Left lung (tissue), 10 donors: Measurements from ENCODE around the gene ARFRP1. TPM values are rescaled to one million over a fixed set of nuclear protein-coding genes. Genes with fewer than 3 reads are reported as not detected.
"Not testable (repeated sequence)": the region's sequence is repeated elsewhere in the genome, so short reads cannot be mapped to it uniquely, and the experiment has no call there.

Source experiments
- ATAC-seq: fragments of 200-7000 bp; cut with Tn5 transposase; one replicate; pipeline ENCODE4 v1.9.1; 2020; ENCODE audit warnings: moderate library complexity
- DNase-seq, 4 donors: peaks; one replicate each; pipeline ENCODE4 v3.0.0-alpha.2; 2013 to 2020
- H3K27ac ChIP-seq, 2 donors: fragments of 200-600 bp; sonication (generic) in 1 of 2; one replicate each; pipeline versions ENCODE4 v1.5.0 to v1.8.0; 2020 to 2021
- H3K27me3 ChIP-seq, 2 donors: fragments of 200-600 bp; sonication (generic) in 1 of 2; one replicate each; pipeline versions ENCODE4 v1.5.0 to v1.8.0; 2020 to 2021
- H3K36me3 ChIP-seq, 2 donors: fragments of 200-600 bp; sonication (generic) in 1 of 2; one replicate each; pipeline versions ENCODE4 v1.5.0 to v1.8.0; 2020 to 2021
- H3K4me1 ChIP-seq, 2 donors: fragments of 200-600 bp; one replicate each; pipeline ENCODE4 v1.8.0; 2021
- H3K4me3 ChIP-seq, 2 donors: fragments of 200-600 bp; sonication (generic) in 1 of 2; one replicate each; pipeline versions ENCODE4 v1.5.0 to v1.8.0; 2020 to 2021; ENCODE audit warnings: mild to moderate bottlenecking in 1 of 2
- H3K9me3 ChIP-seq, 2 donors: fragments of 200-600 bp; sonication (generic) in 1 of 2; one replicate each; pipeline versions ENCODE4 v1.5.0 to v1.8.0; 2020 to 2021
- CTCF ChIP-seq, 2 donors: fragments of 200-600 bp; sonication (generic) in 1 of 2; IDR thresholded peaks; one replicate each; pipeline versions ENCODE4 v1.5.0 to v1.8.0; 2021; ENCODE audit warnings: antibody characterized with exemption in 2 of 2
- intact Hi-C, 2 donors: fragments of 100-400 bp; cut with DNase I; formaldehyde crosslinking; loops; one replicate each; pipeline versions ENCODE4 v1.11.2 to v1.14.2; 2022
- polyA plus RNA-seq, 6 donors: library from polyadenylated mRNA; unstranded; fragments of 120-200 nt; gene quantifications; one replicate each; pipeline ENCODE4 v1.2.1, GENCODE V29; 2013; ENCODE audit not compliant: insufficient read length in 6 of 6
- total RNA-seq, 2 donors: library from RNA; stranded (reverse); fragmentation: NEBNext Ultra II Directional; extraction: Animal tissue kit (Norgen Biotek cat#: 25700); gene quantifications; one replicate each; pipeline ENCODE4 v1.2.1, GENCODE V29; 2021
- donor health status: DM: no; HTN: yes; CAD: no.
- donor health status: DM: no; HTN: no; CAD: no.

ARFRP1 gene
- total and polyA plus RNA-seq, 8 donors, result 29.1 to 46.9 (median 32.8) TPM

GRCh38 chr20:63661959-63662812, 45.6 kb downstream of the ARFRP1 start:
- intact Hi-C loops, result no loop called here
- H3K27ac ChIP-seq, result no peak overlapping the region
- peaks cover 0 to 63% of the 10 kb centered on the region in 2 donors for H3K36me3 ChIP-seq
- DNase-seq (peak in 1 of 4 donors; percentile 73), ATAC-seq (no peak)
- H3K27me3 ChIP-seq, result no peaks in the 10 kb centered on the region
- no peaks in the 10 kb centered on the region for H3K9me3 ChIP-seq
- no peak for TF ChIP-seq CTCF (IDR thresholded peaks at IDR 0.05)
- peaks cover 13 to 24% of the 10 kb centered on the region in 2 donors for H3K4me1 ChIP-seq
- no peak overlapping the region for H3K4me3 ChIP-seq

- H3K27me3 ChIP-seq, result no peaks in the 10 kb centered on the region
- peaks cover 13 to 24% of the 10 kb centered on the region in 2 donors for H3K4me1 ChIP-seq
- no peaks in the 10 kb centered on the region for H3K9me3 ChIP-seq
- no peak for TF ChIP-seq CTCF (IDR thresholded peaks at IDR 0.05)
- peak in 1 of 4 donors; percentile 61 for DNase-seq
- no peak overlapping the region for H3K4me3 ChIP-seq
- no peak overlapping the region for H3K27ac ChIP-seq
- intact Hi-C loops, result no loop called here
- peaks cover 0 to 54% of the 10 kb centered on the region in 2 donors for H3K36me3 ChIP-seq
- ATAC-seq, result no peak
These were observed 46.7 kb downstream of the ARFRP1 start for GRCh38 chr20:63661108-63661507.

GRCh38 chr20:63660622-63661021, 47.2 kb downstream of the ARFRP1 start:
- ATAC-seq (no peak), DNase-seq (no peak)
- no peak for TF ChIP-seq CTCF (IDR thresholded peaks at IDR 0.05)
- Histone ChIP-seq H3K4me3 (no peak overlapping the region), H3K27me3 (no peaks in the 10 kb centered on the region), H3K4me1 (peaks cover 13 to 24% of the 10 kb centered on the region in 2 donors), H3K36me3 (peaks cover 0 to 49% of the 10 kb centered on the region in 2 donors), H3K9me3 (no peaks in the 10 kb centered on the region), H3K27ac (no peak overlapping the region)
- intact Hi-C loops, result no loop called here

GRCh38 chr20:63660174-63660573, 47.6 kb downstream of the ARFRP1 start:
- ATAC-seq, H3K4me3 ChIP-seq, intact Hi-C loops, H3K27me3 ChIP-seq, DNase-seq, H3K9me3 ChIP-seq, H3K27ac ChIP-seq: not testable (repeated sequence)
- Histone ChIP-seq H3K4me1 (peaks cover 13 to 24% of the 10 kb centered on the region in 2 donors), H3K36me3 (peaks cover 0 to 47% of the 10 kb centered on the region in 2 donors)

GRCh38 chr20:63659370-63659769, 48.4 kb downstream of the ARFRP1 start:
- Histone ChIP-seq H3K27ac (peak overlapping the region in 1 of 2 donors; percentile 81), H3K36me3 (peaks cover 0 to 39% of the 10 kb centered on the region in 2 donors), H3K9me3 (no peaks in the 10 kb centered on the region), H3K27me3 (peaks cover 0 to 8% of the 10 kb centered on the region in 2 donors), H3K4me3 (peak overlapping the region; percentile 80 to 82), H3K4me1 (peaks cover 13 to 24% of the 10 kb centered on the region in 2 donors)
- intact Hi-C loops, result no loop called here
- DNase-seq (no peak), ATAC-seq (no peak)
- TF ChIP-seq CTCF (IDR thresholded peaks at IDR 0.05), result no peak
